ENCODE measurements around the gene LTA4H.

The LTA4H gene

DNA sequence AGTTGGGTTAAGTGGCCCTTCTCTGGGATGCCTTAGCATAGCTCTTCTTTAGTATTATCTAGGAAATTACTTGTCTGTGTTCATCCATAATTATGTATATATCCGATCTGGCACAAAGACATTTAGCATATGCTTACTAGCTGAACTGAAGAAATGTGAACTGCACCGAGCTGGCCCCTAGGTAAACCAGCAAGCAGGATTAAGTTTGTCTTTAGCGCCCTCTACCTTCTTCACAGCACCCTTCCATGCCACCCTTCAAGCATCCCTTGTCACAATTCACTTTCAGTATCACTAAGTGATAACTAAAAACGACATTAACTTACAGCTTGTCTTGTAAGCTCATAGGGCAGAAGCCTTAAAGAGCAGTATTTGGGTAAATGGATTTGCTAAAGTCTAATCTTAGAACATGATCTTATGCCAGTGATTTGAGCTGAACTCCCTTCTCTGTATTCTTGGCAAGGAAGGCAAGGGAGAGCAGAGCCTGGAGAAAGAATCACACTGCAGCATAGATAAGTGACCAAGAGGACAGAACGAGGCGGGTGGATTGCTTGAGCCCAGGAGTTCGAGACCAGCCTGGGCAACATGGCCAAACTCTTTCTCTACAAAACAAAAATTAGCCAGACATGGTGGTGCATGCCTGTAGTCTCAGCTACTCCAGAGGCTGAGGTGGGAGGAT, 36.6 kb downstream of the LTA4H start:
- peak; percentile 32 for DNase-seq (ENCODE audit: low read depth)
- no peak overlapping the region for H3K4me3 ChIP-seq (ENCODE audit: control insufficient read depth, low read depth, low read length)
- peak; percentile 64 for TF ChIP-seq CTCF (IDR thresholded peaks at IDR 0.05; ENCODE audit: control insufficient read depth, insufficient read depth, low read depth, low read length, missing control alignments)

- no peak overlapping the region for H3K4me3 ChIP-seq (ENCODE audit: control insufficient read depth, low read depth, low read length)
- TF ChIP-seq CTCF (IDR thresholded peaks at IDR 0.05; ENCODE audit: control insufficient read depth, insufficient read depth, low read depth, low read length, missing control alignments), result no peak
- no peak for DNase-seq (ENCODE audit: low read depth)
Observed at GRCh38 chr12:95997911-95998510, 37.4 kb downstream of the LTA4H start.

GRCh38 chr12:95997276-95997675, 38.1 kb downstream of the LTA4H start:
- TF ChIP-seq CTCF (IDR thresholded peaks at IDR 0.05; ENCODE audit: control insufficient read depth, insufficient read depth, low read depth, low read length, missing control alignments), result no peak

DNA sequence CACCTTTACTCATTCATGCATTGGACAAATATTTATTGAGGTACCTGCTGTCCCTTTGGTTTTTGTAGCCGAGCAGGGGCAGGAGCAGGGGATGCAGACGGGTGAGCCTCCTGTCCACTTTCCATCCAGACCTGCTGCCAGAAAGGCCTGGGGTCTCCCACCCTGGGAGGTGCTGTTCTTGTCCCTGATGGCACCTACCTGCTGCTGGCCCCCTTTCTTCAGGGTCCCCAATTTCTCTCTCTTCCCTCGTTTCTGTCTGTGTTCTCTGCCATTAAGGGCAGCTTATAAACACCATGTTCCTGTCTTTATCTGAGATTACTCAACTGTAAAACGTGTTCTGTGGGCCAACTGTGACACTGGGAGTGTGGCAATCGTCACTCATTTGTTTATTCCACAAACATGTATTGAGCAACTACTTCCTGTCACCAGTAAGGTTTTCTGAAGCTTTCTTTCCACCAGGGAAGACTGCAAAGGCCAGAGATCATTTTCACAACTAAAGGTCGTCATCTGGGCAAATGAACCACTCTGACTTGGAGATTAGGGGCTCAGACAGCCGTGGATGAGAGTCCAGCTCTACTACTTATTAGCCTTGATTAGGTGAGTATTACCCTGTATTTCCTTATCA, 39.2 kb downstream of the LTA4H start, which contains the start of gene HAL:
TSS of gene HAL (minus strand) at position 311 of the 625 bp plus-strand sequence. CDS start 434 bp downstream, outside the sequence.
- no peak for TF ChIP-seq CTCF (IDR thresholded peaks at IDR 0.05; ENCODE audit: control insufficient read depth, insufficient read depth, low read depth, low read length, missing control alignments)
- no peak within 1 kb of the TSS for H3K4me3 ChIP-seq (ENCODE audit: control insufficient read depth, low read depth, low read length)
- no peak for DNase-seq (ENCODE audit: low read depth)

More at GRCh38 chr12:95997276-95997675, 38.1 kb downstream of the LTA4H start:
- DNase-seq (ENCODE audit: low read depth), result no peak
- H3K4me3 ChIP-seq (ENCODE audit: control insufficient read depth, low read depth, low read length), result no peak overlapping the region

GRCh38 chr12:95995238-95996031, 40.0 kb downstream of the LTA4H start:
- H3K4me3 ChIP-seq (ENCODE audit: control insufficient read depth, low read depth, low read length), result no peak overlapping the region
- no peak for TF ChIP-seq CTCF (IDR thresholded peaks at IDR 0.05; ENCODE audit: control insufficient read depth, insufficient read depth, low read depth, low read length, missing control alignments)
- no peak for DNase-seq (ENCODE audit: low read depth)

DNA sequence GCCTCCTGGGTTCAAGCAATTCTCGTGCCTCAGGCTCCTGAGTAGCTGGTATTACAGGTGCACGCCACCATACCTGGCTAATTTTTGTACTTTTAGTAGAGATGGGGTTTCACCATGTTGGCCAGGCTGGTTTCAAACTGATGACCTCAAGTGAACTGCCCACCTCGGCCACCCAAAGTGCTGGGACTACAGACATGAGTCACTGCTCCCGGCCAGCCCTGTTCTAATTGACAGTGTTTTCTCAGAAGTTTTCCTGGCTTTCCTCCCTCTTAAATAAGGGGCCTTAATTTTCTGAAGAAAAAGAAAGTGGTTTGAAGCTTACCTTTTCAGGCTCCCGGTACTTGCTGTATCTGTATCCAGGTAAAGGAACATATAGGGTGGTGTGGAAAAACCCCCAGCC, 40.9 kb downstream of the LTA4H start:
- DNase-seq (ENCODE audit: low read depth), result no peak
- no peak overlapping the region for H3K4me3 ChIP-seq (ENCODE audit: control insufficient read depth, low read depth, low read length)
- TF ChIP-seq CTCF (IDR thresholded peaks at IDR 0.05; ENCODE audit: control insufficient read depth, insufficient read depth, low read depth, low read length, missing control alignments), result no peak

Data from AG09309 (cell line).